Endometrial microvascular endothelial cells (primary cell): ENCODE results near the gene SELENON. TPM values are rescaled to one million over a fixed set of nuclear protein-coding genes. Genes with fewer than 3 reads are reported as not detected.

Experiments
- total RNA-seq: library from RNA; depleted of rRNA; stranded (reverse); fragments of >200 nt; gene quantifications from one replicate; pipeline ENCODE4 v1.2.3, GENCODE V29; 2015; ENCODE audit errors: inconsistent ontology term

Gene SELENON
- total RNA-seq, 1 donor from 2014 or later: 87.4 TPM

Other genes starting within 250 kb of the SELENON start
- not detected for gene MAN1C1, start 183.4 kb upstream of the SELENON start, total RNA-seq
- 47.1 TPM for gene MTFR1L, start 19.8 kb downstream of the SELENON start, total RNA-seq
- gene AUNIP, start 59.3 kb downstream of the SELENON start, total RNA-seq: 1.6 TPM
- 5.5 TPM for gene PAQR7, start 75.5 kb downstream of the SELENON start, total RNA-seq
- gene STMN1, start 106.2 kb downstream of the SELENON start, total RNA-seq: 92.3 TPM
- gene PAFAH2, start 197.9 kb downstream of the SELENON start, total RNA-seq: 11.5 TPM
- gene EXTL1, start 221.6 kb downstream of the SELENON start, total RNA-seq: not detected
- not detected for gene SLC30A2, start 245.9 kb downstream of the SELENON start, total RNA-seq